ENCODE data around the gene SMC1B.

DNA sequence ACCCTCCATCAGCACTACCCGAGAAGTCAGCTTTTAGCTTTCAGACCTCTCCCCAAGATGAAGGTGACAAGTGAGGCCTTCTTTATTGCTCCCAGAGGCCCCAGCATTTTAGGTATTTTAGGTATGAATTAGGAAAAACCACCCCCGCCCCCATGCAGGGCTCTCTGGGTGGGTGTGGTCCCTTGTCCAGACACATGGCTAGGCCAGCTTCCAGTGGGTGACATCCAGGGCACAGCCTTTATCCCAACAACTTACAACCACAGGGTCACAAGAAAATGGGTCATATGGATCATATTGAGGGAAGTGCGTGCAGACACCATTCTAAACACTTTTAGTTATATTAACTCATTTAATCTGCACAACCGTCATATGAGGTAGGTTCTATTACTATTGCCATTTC is 42.2 kb upstream of the SMC1B start:
- TF ChIP-seq POLR2A (IDR thresholded peaks at IDR 0.05; ENCODE audit: low read depth), result no peak
- TF ChIP-seq, protein P1, sequence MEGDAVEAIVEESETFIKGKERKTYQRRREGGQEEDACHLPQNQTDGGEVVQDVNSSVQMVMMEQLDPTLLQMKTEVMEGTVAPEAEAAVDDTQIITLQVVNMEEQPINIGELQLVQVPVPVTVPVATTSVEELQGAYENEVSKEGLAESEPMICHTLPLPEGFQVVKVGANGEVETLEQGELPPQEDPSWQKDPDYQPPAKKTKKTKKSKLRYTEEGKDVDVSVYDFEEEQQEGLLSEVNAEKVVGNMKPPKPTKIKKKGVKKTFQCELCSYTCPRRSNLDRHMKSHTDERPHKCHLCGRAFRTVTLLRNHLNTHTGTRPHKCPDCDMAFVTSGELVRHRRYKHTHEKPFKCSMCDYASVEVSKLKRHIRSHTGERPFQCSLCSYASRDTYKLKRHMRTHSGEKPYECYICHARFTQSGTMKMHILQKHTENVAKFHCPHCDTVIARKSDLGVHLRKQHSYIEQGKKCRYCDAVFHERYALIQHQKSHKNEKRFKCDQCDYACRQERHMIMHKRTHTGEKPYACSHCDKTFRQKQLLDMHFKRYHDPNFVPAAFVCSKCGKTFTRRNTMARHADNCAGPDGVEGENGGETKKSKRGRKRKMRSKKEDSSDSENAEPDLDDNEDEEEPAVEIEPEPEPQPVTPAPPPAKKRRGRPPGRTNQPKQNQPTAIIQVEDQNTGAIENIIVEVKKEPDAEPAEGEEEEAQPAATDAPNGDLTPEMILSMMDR (IDR thresholded peaks at IDR 0.05), result no peak
- TF ChIP-seq POLR2AphosphoS5 (IDR thresholded peaks at IDR 0.05), result no peak

Measured in esophagus muscularis mucosa (tissue), 3 donors.